Activated CD4-positive, alpha-beta T cell treated with anti-CD3 and anti-CD28 coated beads for 36 hours (primary cell): ENCODE results near the gene ARHGAP44. TPM values are rescaled to one million over a fixed set of nuclear protein-coding genes. Genes with fewer than 3 reads are reported as not detected.

Source experiments
- ATAC-seq: fragments of 200-7000 bp; cut with Tn5 transposase; one replicate; pipeline ENCODE4 v1.10.0; 2021; ENCODE audit warnings: mild to moderate bottlenecking, moderate library complexity
- CTCF ChIA-PET: fragments of 350-600 bp; sonication (Branson Sonifier 250); formaldehyde crosslinking; loops from one replicate; lab custom pipeline; 2021; ENCODE audit warnings: antibody characterized with exemption; lab: Charles Lee
- POLR2A ChIA-PET: fragments of 350-600 bp; sonication (Branson Sonifier 250); formaldehyde crosslinking; loops from one replicate; lab custom pipeline; 2021; ENCODE audit warnings: antibody characterized with exemption, inconsistent platforms; lab: Charles Lee
- DNase-seq: peaks from one replicate; pipeline ENCODE4 v3.0.0-alpha.2; 2020
- H3K27ac Mint-ChIP-seq: one replicate; pipeline ENCODE4 v1.8.0; 2021; ENCODE audit warnings: mixed read lengths
- H3K27me3 Mint-ChIP-seq: one replicate; pipeline ENCODE4 v1.8.0; 2021; ENCODE audit warnings: mixed read lengths
- H3K36me3 Mint-ChIP-seq: one replicate; pipeline ENCODE4 v1.8.0; 2021; ENCODE audit warnings: low read depth, mixed read lengths
- H3K4me1 Mint-ChIP-seq: one replicate; pipeline ENCODE4 v1.8.0; 2021; ENCODE audit warnings: mixed read lengths
- H3K4me3 Mint-ChIP-seq: one replicate; pipeline ENCODE4 v1.8.0; 2021; ENCODE audit warnings: mild to moderate bottlenecking, moderate library complexity, mixed read lengths
- H3K9me3 Mint-ChIP-seq: one replicate; pipeline ENCODE4 v1.8.0; 2021; ENCODE audit warnings: low read depth, mixed read lengths
- intact Hi-C, 2 experiments: fragments of 100-400 bp; cut with DNase I in 1 of 2; cut with micrococcal nuclease in 1 of 2; formaldehyde crosslinking; loops; one replicate each; pipeline versions ENCODE4 v1.14.2 to v1.15.1; 2022 to 2024; cut with DNase I, micrococcal nuclease
- total RNA-seq, 2 experiments: library from RNA; stranded (reverse); gene quantifications; one replicate each; pipeline ENCODE4 v1.2.3, GENCODE V29; 2021

The ARHGAP44 gene
- total RNA-seq, 2 experiments from 2014 or later, result 0.14 to 0.55 TPM

DNA sequence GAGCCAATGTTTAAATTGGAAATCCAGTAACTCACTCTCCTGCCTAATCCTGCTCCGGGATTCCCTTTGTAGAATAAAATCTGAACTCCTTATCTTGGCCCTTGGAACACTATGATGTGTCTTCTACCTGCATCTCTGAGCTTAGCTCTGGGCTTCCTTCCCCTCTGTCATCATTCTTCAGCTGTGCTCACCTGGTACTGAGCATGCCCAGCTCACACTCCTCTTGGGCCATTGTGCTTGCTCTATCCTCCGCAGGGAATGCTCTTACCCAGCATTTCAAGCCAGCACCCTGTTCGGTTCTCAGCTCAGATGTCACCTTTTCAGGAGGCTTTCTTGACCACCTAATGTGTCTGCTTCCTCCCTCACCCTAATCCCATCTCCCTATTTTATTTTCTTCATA, 112.7 kb downstream of the ARHGAP44 start:
- ATAC-seq, result no peak

DNA sequence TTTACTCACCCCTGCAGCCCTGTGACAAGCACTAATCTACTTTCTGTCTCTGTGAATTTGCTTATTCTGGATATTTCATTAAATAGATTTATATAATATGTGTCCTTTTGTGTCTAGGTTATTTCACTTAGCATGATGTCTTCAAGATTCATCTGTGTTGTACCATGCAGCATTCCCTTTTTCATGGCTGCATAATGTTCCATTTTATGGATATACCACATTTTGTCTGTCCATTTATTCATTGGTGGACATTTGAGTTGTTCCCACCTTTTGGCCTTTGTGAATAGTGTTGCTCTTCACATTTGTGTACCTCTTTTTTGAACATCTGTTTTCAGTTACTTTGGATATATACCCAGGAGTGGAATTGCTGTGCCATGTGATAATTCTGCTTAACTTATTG, 118.2 kb downstream of the ARHGAP44 start:
- Mint-ChIP-seq H3K27me3 (peaks cover 9% of the 10 kb centered on the region), H3K9me3 (peaks cover 10% of the 10 kb centered on the region), H3K4me3 (no peak overlapping the region), H3K36me3 (no peaks in the 10 kb centered on the region), H3K4me1 (no peaks in the 10 kb centered on the region), H3K27ac (no peak overlapping the region)
- ATAC-seq, result no peak
- intact Hi-C loops, result no loop called here
- no peak for DNase-seq
- ChIA-PET CTCF (no interaction called here), POLR2A (no interaction called here)

More for the DNA sequence above, 112.7 kb downstream of the ARHGAP44 start:
- Mint-ChIP-seq H3K27me3 (peaks cover 5% of the 10 kb centered on the region), H3K4me3 (no peak overlapping the region), H3K4me1 (no peaks in the 10 kb centered on the region), H3K27ac (no peak overlapping the region), H3K9me3 (peaks cover 12% of the 10 kb centered on the region), H3K36me3 (no peaks in the 10 kb centered on the region)
- ChIA-PET CTCF (no interaction called here), POLR2A (interaction anchor here (0.6 kb wide), 1 partner anchor 10 kb away, joined by 4 read pairs; no protein-coding TSS in a partner anchor)
- intact Hi-C loops, result no loop called here
- no peak for DNase-seq

DNA sequence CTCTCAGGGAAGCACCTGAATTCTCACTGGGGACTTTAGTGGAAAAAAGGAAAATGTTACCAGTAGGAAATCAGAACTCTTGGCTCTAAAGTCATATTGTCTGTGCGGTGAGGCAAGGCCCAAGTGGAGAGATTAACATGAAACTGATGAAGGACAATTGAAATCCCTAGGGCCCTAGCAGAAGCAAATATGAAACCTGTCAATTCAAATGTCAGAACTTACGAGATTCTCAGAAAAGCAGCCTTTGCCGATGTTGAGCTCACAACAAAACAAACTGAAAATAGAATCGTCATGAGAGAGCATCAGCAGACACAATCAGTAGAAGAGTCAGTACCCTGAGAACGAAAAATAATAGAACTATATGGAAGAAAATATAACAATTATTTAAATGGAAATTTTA, 119.7 kb downstream of the ARHGAP44 start:
- POLR2A ChIA-PET, result no interaction called here
- Mint-ChIP-seq H3K9me3 (peaks cover 11% of the 10 kb centered on the region), H3K4me3 (no peak overlapping the region), H3K36me3 (no peaks in the 10 kb centered on the region), H3K27ac (no peak overlapping the region), H3K4me1 (no peaks in the 10 kb centered on the region), H3K27me3 (peaks cover 9% of the 10 kb centered on the region)
- ATAC-seq (no peak), DNase-seq (no peak)
- CTCF ChIA-PET, result interaction anchor here (0.7 kb wide), 1 partner anchor 363 kb away, joined by 3 read pairs; no protein-coding TSS in a partner anchor
- intact Hi-C loops, result no loop called here

DNA sequence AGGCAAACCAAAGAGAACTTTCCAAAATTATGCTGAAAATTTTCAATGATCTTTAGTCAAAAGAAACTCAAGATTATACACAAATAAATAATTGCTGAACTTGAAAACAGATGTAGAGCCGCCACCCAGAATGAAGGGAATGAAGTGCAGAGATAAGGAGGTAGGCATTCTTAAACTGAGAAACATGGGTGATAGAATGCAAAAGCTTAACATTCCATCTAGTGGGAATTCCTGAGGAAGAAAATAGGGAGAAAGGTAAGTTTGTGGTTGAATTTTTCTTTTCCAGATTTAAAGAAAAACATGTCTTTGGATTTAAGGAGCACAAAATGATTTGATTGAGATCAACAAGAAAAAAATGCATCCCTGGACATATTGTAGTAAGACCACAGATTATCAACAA, 120.2 kb downstream of the ARHGAP44 start:
- Mint-ChIP-seq H3K36me3 (no peaks in the 10 kb centered on the region), H3K9me3 (peaks cover 9% of the 10 kb centered on the region), H3K4me1 (no peaks in the 10 kb centered on the region), H3K27me3 (peaks cover 7% of the 10 kb centered on the region), H3K27ac (no peak overlapping the region), H3K4me3 (no peak overlapping the region)
- ChIA-PET POLR2A (no interaction called here), CTCF (interaction anchor here (0.7 kb wide), 1 partner anchor 364 kb away, joined by 3 read pairs; no protein-coding TSS in a partner anchor)
- intact Hi-C loops, result no loop called here
- ATAC-seq, result no peak
- no peak for DNase-seq

GRCh38 chr17:12911239-12911638, 121.9 kb downstream of the ARHGAP44 start:
- Mint-ChIP-seq H3K36me3 (no peaks in the 10 kb centered on the region), H3K4me1 (no peaks in the 10 kb centered on the region), H3K27ac (no peak overlapping the region), H3K27me3 (peaks cover 6% of the 10 kb centered on the region), H3K4me3 (no peak overlapping the region), H3K9me3 (peaks cover 9% of the 10 kb centered on the region)
- CTCF ChIA-PET, result no interaction called here
- intact Hi-C loops, result no loop called here
- ATAC-seq, result no peak
- POLR2A ChIA-PET, result interaction anchor here (0.7 kb wide), 1 partner anchor 9 kb away, joined by 4 read pairs; no protein-coding TSS in a partner anchor
- DNase-seq, result no peak

- Mint-ChIP-seq H3K9me3 (peaks cover 2% of the 10 kb centered on the region), H3K27me3 (no peaks in the 10 kb centered on the region), H3K27ac (no peak overlapping the region), H3K4me1 (no peaks in the 10 kb centered on the region), H3K4me3 (no peak overlapping the region), H3K36me3 (no peaks in the 10 kb centered on the region)
- CTCF ChIA-PET, result no interaction called here
- no peak for ATAC-seq
- intact Hi-C loops, result no loop called here
- no peak for DNase-seq
- POLR2A ChIA-PET, result no interaction called here
Observed at GRCh38 chr17:12917399-12917798, 128.1 kb downstream of the ARHGAP44 start.

GRCh38 chr17:12918142-12918541, 128.8 kb downstream of the ARHGAP44 start:
- DNase-seq, result no peak
- POLR2A ChIA-PET, result no interaction called here
- CTCF ChIA-PET, result no interaction called here
- H3K9me3 Mint-ChIP-seq, result no peaks in the 10 kb centered on the region
- H3K4me3 Mint-ChIP-seq, result no peak overlapping the region
- no peak overlapping the region for H3K27ac Mint-ChIP-seq
- no peaks in the 10 kb centered on the region for H3K36me3 Mint-ChIP-seq
- no peak for ATAC-seq
- no peaks in the 10 kb centered on the region for H3K4me1 Mint-ChIP-seq
- H3K27me3 Mint-ChIP-seq, result no peaks in the 10 kb centered on the region
- intact Hi-C loops, result no loop called here

DNA sequence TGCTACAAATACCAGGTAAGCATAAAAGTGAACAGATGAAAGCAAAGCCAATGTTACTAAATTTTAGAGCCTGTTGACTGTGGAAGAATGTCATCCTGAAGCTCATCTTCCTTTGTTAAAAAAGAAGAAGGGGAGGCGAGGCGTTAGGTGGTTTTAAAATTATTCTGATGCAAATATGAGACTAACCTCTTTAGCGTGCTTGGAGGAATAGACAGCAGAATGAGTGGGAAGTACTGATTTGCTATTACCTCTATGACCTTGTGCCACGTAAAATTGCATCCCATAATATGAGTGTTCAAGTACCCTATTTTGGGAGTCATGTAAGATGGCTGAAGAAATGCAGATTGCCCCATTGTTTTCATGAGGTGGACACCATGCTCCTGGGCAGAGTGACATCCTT, 132.8 kb downstream of the ARHGAP44 start:
- H3K36me3 Mint-ChIP-seq, result no peaks in the 10 kb centered on the region
- intact Hi-C loops, result no loop called here
- H3K4me1 Mint-ChIP-seq, result no peaks in the 10 kb centered on the region
- H3K4me3 Mint-ChIP-seq, result no peak overlapping the region
- ChIA-PET POLR2A (no interaction called here), CTCF (no interaction called here)
- no peaks in the 10 kb centered on the region for H3K27me3 Mint-ChIP-seq
- no peaks in the 10 kb centered on the region for H3K9me3 Mint-ChIP-seq
- no peak overlapping the region for H3K27ac Mint-ChIP-seq
- ATAC-seq, result no peak
- DNase-seq, result no peak

DNA sequence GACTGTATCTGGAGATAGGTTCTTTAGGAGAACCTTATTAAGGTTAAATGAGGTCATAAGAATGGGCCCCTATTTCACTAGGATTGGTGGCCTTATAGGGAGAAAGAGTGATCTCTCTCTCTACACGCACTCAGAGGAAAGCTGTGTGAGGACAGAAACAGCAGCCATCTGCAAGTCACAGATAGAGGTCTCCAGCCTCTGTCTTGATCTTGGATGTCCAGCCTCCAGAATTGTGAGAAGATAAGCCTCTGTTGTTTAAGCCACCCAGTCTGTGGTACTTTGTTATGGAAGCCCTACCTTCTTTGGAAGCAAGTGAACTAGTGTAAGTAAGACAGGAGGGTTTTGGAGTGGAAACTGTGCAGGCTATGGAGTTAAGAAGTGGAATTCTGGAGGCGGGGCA, 135.3 kb downstream of the ARHGAP44 start:
- no peaks in the 10 kb centered on the region for H3K27me3 Mint-ChIP-seq
- no peaks in the 10 kb centered on the region for H3K9me3 Mint-ChIP-seq
- no peak for ATAC-seq
- DNase-seq, result no peak
- no peaks in the 10 kb centered on the region for H3K36me3 Mint-ChIP-seq
- H3K4me1 Mint-ChIP-seq, result no peaks in the 10 kb centered on the region
- POLR2A ChIA-PET, result no interaction called here
- H3K4me3 Mint-ChIP-seq, result no peak overlapping the region
- intact Hi-C loops, result no loop called here
- H3K27ac Mint-ChIP-seq, result no peak overlapping the region
- CTCF ChIA-PET, result no interaction called here

- DNase-seq (no peak), ATAC-seq (no peak)
- Mint-ChIP-seq H3K27me3 (no peaks in the 10 kb centered on the region), H3K4me3 (no peak overlapping the region), H3K9me3 (no peaks in the 10 kb centered on the region), H3K27ac (no peak overlapping the region), H3K36me3 (no peaks in the 10 kb centered on the region), H3K4me1 (no peaks in the 10 kb centered on the region)
- ChIA-PET POLR2A (no interaction called here), CTCF (no interaction called here)
- intact Hi-C loops, result no loop called here
Observed at GRCh38 chr17:12927001-12927400, 137.7 kb downstream of the ARHGAP44 start.

- H3K4me3 Mint-ChIP-seq, result no peak overlapping the region
- POLR2A ChIA-PET, result no interaction called here
Observed at GRCh38 chr17:12927541-12928425, 138.5 kb downstream of the ARHGAP44 start.

GRCh38 chr17:12928736-12929135, 139.4 kb downstream of the ARHGAP44 start:
- ChIA-PET CTCF (no interaction called here), POLR2A (no interaction called here)
- no peak for ATAC-seq
- no peak overlapping the region for H3K4me3 Mint-ChIP-seq
- DNase-seq, result no peak
- H3K27me3 Mint-ChIP-seq, result no peaks in the 10 kb centered on the region
- no peaks in the 10 kb centered on the region for H3K4me1 Mint-ChIP-seq
- intact Hi-C loops, result no loop called here
- no peaks in the 10 kb centered on the region for H3K9me3 Mint-ChIP-seq
- H3K27ac Mint-ChIP-seq, result no peak overlapping the region
- H3K36me3 Mint-ChIP-seq, result no peaks in the 10 kb centered on the region

More at GRCh38 chr17:12927541-12928425, 138.5 kb downstream of the ARHGAP44 start:
- DNase-seq, result no peak
- Mint-ChIP-seq H3K36me3 (no peaks in the 10 kb centered on the region), H3K4me1 (no peaks in the 10 kb centered on the region), H3K27me3 (no peaks in the 10 kb centered on the region), H3K9me3 (no peaks in the 10 kb centered on the region), H3K27ac (no peak overlapping the region)
- ATAC-seq, result no peak
- intact Hi-C loops, result no loop called here
- CTCF ChIA-PET, result no interaction called here
